ENCODE data around the gene NEURL4. TPM values are rescaled to one million over a fixed set of nuclear protein-coding genes. Genes with fewer than 3 reads are reported as not detected.

Gene NEURL4
- total RNA-seq, 1 donor from 2014 or later: 45.1 TPM

DNA sequence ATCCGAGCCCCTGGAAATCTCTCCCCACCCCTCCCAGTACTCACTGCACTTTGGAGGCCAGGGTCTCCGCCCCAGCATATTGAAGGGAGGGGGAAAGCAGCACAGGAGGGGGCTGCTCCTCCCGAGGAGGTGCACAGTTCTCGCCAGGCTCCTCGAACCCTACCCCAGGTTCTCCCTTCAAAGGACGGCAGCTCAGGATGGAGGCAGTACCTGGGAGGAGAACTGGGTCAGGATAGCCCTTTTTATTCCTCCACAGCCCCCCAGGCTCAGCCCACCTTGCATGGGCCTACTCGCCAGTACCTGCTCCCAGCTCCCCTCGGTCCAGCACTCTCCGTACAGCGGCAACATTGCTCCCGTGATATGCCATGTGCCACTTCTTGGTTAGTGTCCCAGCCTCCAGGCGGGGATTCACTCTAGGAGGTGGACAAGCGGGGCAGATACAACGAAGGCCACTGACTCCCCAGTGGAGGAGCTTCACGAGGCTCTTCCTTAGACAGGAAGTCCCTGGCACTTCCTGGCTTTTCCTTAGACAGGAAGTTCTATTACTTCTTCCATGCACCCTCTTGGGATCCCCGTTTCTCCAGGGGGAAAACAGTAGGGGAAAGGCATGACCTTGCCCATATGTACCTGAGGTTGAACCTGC lies 11.9 kb downstream of the NEURL4 start:
- Mint-ChIP-seq H3K4me1 (ENCODE audit: unreplicated experiment) (peaks cover 23% of the 10 kb centered on the region), H3K9me3 (ENCODE audit: unreplicated experiment) (no peaks in the 10 kb centered on the region), H3K27ac (ENCODE audit: unreplicated experiment) (peak overlapping the region; percentile 18), H3K36me3 (ENCODE audit: unreplicated experiment) (peaks cover 31% of the 10 kb centered on the region), H3K4me3 (ENCODE audit: unreplicated experiment) (peak overlapping the region; percentile 54), H3K27me3 (ENCODE audit: unreplicated experiment) (no peaks in the 10 kb centered on the region)
- TF ChIP-seq CTCF (IDR thresholded peaks at IDR 0.05): no peak
- no peak for DNase-seq (ENCODE audit: extremely low spot score, unreplicated experiment)

DNA sequence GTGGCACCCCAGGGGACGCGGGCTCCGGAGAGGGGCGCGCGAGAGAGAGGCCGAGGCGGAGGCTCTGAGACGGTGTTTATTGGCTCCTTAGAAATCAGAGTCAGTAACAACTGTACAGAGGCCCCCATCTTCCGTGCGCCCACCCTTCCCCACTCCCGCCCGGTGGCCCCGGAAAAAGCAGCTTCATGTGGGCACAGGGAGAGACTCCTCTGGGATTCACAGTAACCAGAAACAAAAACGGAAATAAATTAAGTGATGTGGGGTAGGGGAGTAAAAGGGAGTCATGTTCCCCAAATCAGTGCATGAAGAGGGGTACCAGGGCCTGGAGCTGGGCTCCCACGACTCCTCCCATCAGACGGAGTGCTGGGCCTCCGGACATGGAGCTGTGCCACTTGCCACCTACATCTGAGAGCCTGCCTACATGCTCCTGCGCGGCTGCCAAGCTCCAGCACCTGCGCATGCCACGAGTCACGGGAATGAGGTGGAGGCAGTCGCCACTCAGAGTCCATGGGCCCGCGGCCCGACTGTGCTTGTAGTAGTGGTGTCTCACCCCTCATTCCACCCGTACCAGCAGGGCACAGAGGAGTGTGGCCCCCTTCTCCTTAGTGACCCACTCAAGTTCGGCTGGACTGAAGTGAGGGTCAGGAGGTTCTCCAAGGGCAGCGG lies 13.4 kb downstream of the NEURL4 start:
- no peak for DNase-seq (ENCODE audit: extremely low spot score, unreplicated experiment)
- H3K9me3 Mint-ChIP-seq (ENCODE audit: unreplicated experiment): no peaks in the 10 kb centered on the region
- peak overlapping the region; percentile 77 for H3K27ac Mint-ChIP-seq (ENCODE audit: unreplicated experiment)
- H3K4me3 Mint-ChIP-seq (ENCODE audit: unreplicated experiment): peak overlapping the region; percentile 79
- H3K4me1 Mint-ChIP-seq (ENCODE audit: unreplicated experiment): peaks cover 25% of the 10 kb centered on the region
- no peaks in the 10 kb centered on the region for H3K27me3 Mint-ChIP-seq (ENCODE audit: unreplicated experiment)
- no peak for TF ChIP-seq CTCF (IDR thresholded peaks at IDR 0.05)
- peaks cover 35% of the 10 kb centered on the region for H3K36me3 Mint-ChIP-seq (ENCODE audit: unreplicated experiment)

DNA sequence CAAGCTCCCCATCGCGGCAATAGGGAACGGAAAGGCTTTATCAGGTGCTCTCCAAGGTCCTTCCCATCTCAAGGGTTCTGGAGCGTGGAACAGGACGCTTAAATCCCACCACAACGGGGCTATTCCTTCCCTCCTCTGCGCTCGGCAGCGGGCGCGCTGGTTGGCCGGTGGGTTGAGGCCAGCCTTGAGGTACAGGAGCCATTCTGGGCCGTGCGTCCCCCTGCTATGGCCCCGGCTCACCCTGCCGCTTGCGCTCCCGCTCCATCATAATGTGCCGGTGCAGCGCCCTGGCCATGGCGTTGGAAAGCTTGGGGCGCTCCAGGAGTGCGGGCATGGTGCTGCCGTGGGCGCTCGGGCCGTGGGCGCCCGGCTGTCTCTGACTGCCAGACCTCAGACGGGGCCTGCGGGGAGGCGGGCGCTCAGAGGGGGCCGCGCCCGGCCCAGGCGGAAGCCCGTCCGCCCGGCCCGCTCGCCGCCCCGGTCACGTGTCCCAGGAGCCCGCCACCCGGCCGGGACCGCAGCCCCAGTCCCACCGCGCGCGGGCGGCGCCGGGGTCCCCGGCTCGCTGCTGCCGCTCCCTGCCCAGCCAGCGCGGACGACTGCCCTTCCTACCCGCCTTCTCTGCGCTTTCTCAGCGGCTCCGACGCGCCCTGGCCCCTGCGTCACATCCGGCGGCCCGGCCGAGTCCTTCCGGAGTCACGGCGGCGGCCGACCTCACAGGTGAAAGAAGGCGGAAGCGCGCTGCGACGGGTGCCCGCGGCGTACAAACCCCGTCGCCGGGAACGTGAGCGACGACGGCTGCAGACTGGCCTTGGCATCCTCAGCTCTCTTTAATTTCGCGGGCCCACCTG lies 14.2 kb downstream of the NEURL4 start, which contains the start of gene GPS2:
Gene GPS2 (minus strand): TSS at position 642 of the 851 bp plus-strand sequence. CDS start 308 bp downstream, at position 334.
- Mint-ChIP-seq H3K36me3 (ENCODE audit: unreplicated experiment) (peaks cover 42% of the 10 kb centered on the region), H3K27ac (ENCODE audit: unreplicated experiment) (peak within 1 kb of the TSS; percentile 77), H3K27me3 (ENCODE audit: unreplicated experiment) (no peaks in the 10 kb centered on the region), H3K4me1 (ENCODE audit: unreplicated experiment) (peaks cover 31% of the 10 kb centered on the region), H3K9me3 (ENCODE audit: unreplicated experiment) (no peaks in the 10 kb centered on the region), H3K4me3 (ENCODE audit: unreplicated experiment) (peak within 1 kb of the TSS; percentile 79)
- TF ChIP-seq CTCF (IDR thresholded peaks at IDR 0.05): no peak
- peak; percentile 93 for DNase-seq (ENCODE audit: extremely low spot score, unreplicated experiment)

DNA sequence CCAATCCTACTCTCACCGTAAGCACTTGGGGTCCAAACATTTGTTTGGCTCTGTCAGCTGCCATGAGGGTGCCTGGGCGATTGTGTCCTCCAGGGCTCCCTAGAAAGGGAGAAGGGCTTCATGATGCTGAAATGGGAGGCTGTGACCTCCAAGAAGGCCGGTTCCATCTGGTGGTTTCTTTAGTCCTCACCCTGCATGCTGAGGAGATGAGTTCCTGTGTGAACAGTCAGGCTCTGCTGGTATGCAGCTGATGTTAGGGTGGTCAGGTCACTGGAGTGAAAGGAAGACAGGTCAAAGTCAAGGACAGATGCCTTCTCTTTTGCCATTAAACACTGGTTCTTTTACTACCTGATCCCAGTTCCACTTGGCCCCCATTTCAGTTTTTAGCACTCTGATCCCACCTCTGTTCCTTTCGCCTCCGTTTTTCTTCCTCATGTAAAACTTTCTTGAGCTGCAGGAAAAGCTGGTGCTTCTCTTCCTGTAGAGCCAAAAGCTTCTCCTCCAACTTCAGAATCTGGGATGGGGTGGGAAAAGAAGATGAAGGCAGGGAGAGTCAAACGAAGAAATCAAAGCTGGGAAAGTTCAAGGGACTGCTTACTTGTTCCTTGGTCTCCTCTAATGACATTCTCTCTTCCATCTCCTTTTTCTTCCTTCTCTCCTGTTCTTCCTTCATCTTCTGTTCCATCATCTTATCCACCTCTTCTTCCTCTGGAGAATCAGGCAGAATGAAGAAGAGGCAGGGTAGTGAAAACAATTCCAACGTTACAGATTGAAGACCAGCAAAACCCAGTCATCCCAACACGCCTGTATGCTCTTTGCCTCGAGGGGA lies 15.0 kb downstream of the NEURL4 start:
- no peaks in the 10 kb centered on the region for H3K27me3 Mint-ChIP-seq (ENCODE audit: unreplicated experiment)
- H3K4me1 Mint-ChIP-seq (ENCODE audit: unreplicated experiment): peaks cover 39% of the 10 kb centered on the region
- peaks cover 46% of the 10 kb centered on the region for H3K36me3 Mint-ChIP-seq (ENCODE audit: unreplicated experiment)
- peak overlapping the region; percentile 78 for H3K4me3 Mint-ChIP-seq (ENCODE audit: unreplicated experiment)
- no peak for TF ChIP-seq CTCF (IDR thresholded peaks at IDR 0.05)
- DNase-seq (ENCODE audit: extremely low spot score, unreplicated experiment): no peak
- peak overlapping the region; percentile 72 for H3K27ac Mint-ChIP-seq (ENCODE audit: unreplicated experiment)
- H3K9me3 Mint-ChIP-seq (ENCODE audit: unreplicated experiment): no peaks in the 10 kb centered on the region

Measured in osteocyte (in vitro differentiated cells).